Spleen (tissue), 11 donors: Measurements from ENCODE around the gene IFT81. TPM values are rescaled to one million over a fixed set of nuclear protein-coding genes. Genes with fewer than 3 reads are reported as not detected.

Source experiments
- DNase-seq: peaks from one replicate; pipeline ENCODE4 v3.0.0-alpha.2; 2020
- H3K27ac ChIP-seq, 8 donors: fragments of 200-600 bp; sonication (generic) in 7 of 8; 1 replicate in 4 of 8; 2 replicates in 4 of 8; pipeline versions ENCODE4 v1.5.0 to v1.8.0; 2016 to 2021; ENCODE audit warnings: inconsistent platforms in 4 of 8, mild to moderate bottlenecking in 4 of 8, moderate library complexity in 1 of 8
- H3K27me3 ChIP-seq, 7 donors: fragments of 200-600 bp; sonication (generic) in 6 of 7; replicated peaks in 1 of 7; 1 replicate in 4 of 7; 2 replicates in 3 of 7; pipeline versions ENCODE4 v1.5.0 to v1.8.0; 2016 to 2021; ENCODE audit warnings: inconsistent platforms in 3 of 7, mild to moderate bottlenecking in 1 of 7
- H3K36me3 ChIP-seq, 6 donors: fragments of 200-600 bp; sonication (generic) in 5 of 6; 1 replicate in 4 of 6; 2 replicates in 2 of 6; pipeline versions ENCODE4 v1.5.0 to v1.8.0; 2016 to 2021; ENCODE audit warnings: inconsistent platforms in 2 of 6
- H3K4me1 ChIP-seq, 6 donors: fragments of 200-600 bp; sonication (generic) in 5 of 6; 1 replicate in 3 of 6; 2 replicates in 3 of 6; pipeline versions ENCODE4 v1.5.0 to v1.8.0; 2016 to 2021; ENCODE audit warnings: inconsistent platforms in 3 of 6
- H3K4me3 ChIP-seq, 8 donors: fragments of 200-600 bp; sonication (generic) in 7 of 8; 1 replicate in 4 of 8; 2 replicates in 4 of 8; pipeline versions ENCODE4 v1.5.0 to v1.8.0; 2016 to 2021; ENCODE audit warnings: inconsistent platforms in 4 of 8, mild to moderate bottlenecking in 4 of 8, moderate library complexity in 2 of 8
- H3K9me3 ChIP-seq, 8 donors: fragments of 200-600 bp; sonication (generic) in 7 of 8; 1 replicate in 4 of 8; 2 replicates in 4 of 8; pipeline versions ENCODE4 v1.5.0 to v1.8.0; 2016 to 2021; ENCODE audit warnings: inconsistent platforms in 4 of 8
- POLR2A ChIP-seq, 3 donors: fragments of 450-650 bp; IDR thresholded peaks; one replicate each; pipeline ENCODE4 v1.5.1; 2017; ENCODE audit warnings: antibody characterized with exemption in 3 of 3, mild to moderate bottlenecking in 1 of 3
- POLR2AphosphoS5 ChIP-seq, 3 donors: sonication (generic); formaldehyde crosslinking; IDR thresholded peaks; one replicate each; pipeline ENCODE4 v1.5.1; 2017; ENCODE audit warnings: antibody characterized with exemption in 3 of 3
- WGBS, 5 donors: extraction: QIAGEN DNeasy Blood & Tissue Kit in 3 of 5; methylation state at CpG; one replicate each; pipeline versions ENCODE4 v1.1.5 to v1.1.7; 2013 to 2018; 5-methylcytosine and 5-hydroxymethylcytosine counted together
- intact Hi-C: fragments of 100-400 bp; cut with DNase I; formaldehyde crosslinking; loops from one replicate; pipeline ENCODE4 v1.15.0; 2023; ENCODE audit warnings: low total_unique reads
- polyA plus RNA-seq, 3 donors: library from polyadenylated mRNA; stranded (reverse); fragments of 200-250 nt; gene quantifications; one replicate each; pipeline ENCODE4 v1.2.1, GENCODE V29; 2013
- total RNA-seq, 7 donors: library from RNA; depleted of rRNA in 3 of 7; stranded (reverse); fragments of >200 nt in 3 of 7; fragmentation: NEBNext Ultra II Directional in 4 of 7; extraction: Animal tissue kit (Norgen Biotek cat#: 25700) in 4 of 7; gene quantifications; one replicate each; pipeline versions ENCODE4 v1.1.0 to v1.2.1, GENCODE V29; 2016 to 2021
- TF ChIP-seq, protein P1 (sequence below), 11 experiments: fragments of 200-600 bp in 7 of 11; fragments of 450-650 bp in 4 of 11; sonication (generic) in 4 of 11; IDR thresholded peaks in 8 of 11; conservative IDR thresholded peaks in 3 of 11; 1 replicate in 7 of 11; 2 replicates in 4 of 11; pipeline versions ENCODE4 v1.4.0 to v1.8.0; 2016 to 2021; ENCODE audit warnings: antibody characterized with exemption in 11 of 11, inconsistent platforms in 4 of 11, mild to moderate bottlenecking in 1 of 11
- donor health status: healthy with polysubstance abuse.
- donor health status: DM: no; HTN: no; CAD: no; lungs with moderate emphysema.
- donor health status: DM: no; HTN: no; CAD: no.
- donor health status: Bipolar disorder and iron deficiency.
- donor health status: healthy.
- donor health status: DM: no; HTN: no; CAD: no.
- donor health status: DM: yes; HTN: yes; CAD: no.

The IFT81 gene
- total and polyA plus RNA-seq, 10 donors, result 1.8 to 10.1 (median 5.2) TPM

DNA sequence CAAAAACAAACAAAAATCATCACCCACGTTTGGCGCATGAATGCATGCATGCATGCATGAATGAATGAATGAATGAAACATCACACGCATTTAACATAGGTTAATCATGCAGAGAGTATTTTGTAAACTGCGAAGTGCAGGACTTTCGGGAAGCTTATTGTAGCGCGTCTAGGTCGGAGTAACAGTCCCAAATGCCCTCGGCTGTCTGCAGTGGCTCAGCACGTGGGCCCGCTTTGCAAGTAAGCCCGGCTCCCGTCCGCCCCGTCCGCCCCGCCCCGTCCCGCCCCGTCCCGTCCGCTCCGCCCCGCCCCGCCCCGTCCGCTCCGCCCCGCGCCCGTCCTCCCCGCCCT lies 263 bp upstream of the IFT81 start:
- WGBS, 5 donors, result 4 to 16% (median 7%) methylated on average over 9 to 32 of the region's 32 CpGs
- Histone ChIP-seq H3K36me3 (peaks cover 0 to 4% (median 0%) of the 10 kb centered on the region in 6 donors), H3K27ac (peak overlapping the region in 1 of 8 donors; percentile 89), H3K4me1 (peaks cover 3 to 25% (median 20%) of the 10 kb centered on the region in 6 donors), H3K4me3 (peak overlapping the region in 6 of 8 donors; percentile 83 to 96 (median 94)), H3K9me3 (no peaks in the 10 kb centered on the region), H3K27me3 (no peaks in the 10 kb centered on the region)
- intact Hi-C loops, result no loop called here
- no peak for DNase-seq
- TF ChIP-seq POLR2A (IDR thresholded peaks at IDR 0.05) (no peak), POLR2AphosphoS5 (IDR thresholded peaks at IDR 0.05) (no peak)
- TF ChIP-seq, protein P1, sequence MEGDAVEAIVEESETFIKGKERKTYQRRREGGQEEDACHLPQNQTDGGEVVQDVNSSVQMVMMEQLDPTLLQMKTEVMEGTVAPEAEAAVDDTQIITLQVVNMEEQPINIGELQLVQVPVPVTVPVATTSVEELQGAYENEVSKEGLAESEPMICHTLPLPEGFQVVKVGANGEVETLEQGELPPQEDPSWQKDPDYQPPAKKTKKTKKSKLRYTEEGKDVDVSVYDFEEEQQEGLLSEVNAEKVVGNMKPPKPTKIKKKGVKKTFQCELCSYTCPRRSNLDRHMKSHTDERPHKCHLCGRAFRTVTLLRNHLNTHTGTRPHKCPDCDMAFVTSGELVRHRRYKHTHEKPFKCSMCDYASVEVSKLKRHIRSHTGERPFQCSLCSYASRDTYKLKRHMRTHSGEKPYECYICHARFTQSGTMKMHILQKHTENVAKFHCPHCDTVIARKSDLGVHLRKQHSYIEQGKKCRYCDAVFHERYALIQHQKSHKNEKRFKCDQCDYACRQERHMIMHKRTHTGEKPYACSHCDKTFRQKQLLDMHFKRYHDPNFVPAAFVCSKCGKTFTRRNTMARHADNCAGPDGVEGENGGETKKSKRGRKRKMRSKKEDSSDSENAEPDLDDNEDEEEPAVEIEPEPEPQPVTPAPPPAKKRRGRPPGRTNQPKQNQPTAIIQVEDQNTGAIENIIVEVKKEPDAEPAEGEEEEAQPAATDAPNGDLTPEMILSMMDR (IDR thresholded peaks at IDR 0.05 in 8 of 11, conservative IDR thresholded peaks at IDR 0.05 in 3 of 11), result no peak

DNA sequence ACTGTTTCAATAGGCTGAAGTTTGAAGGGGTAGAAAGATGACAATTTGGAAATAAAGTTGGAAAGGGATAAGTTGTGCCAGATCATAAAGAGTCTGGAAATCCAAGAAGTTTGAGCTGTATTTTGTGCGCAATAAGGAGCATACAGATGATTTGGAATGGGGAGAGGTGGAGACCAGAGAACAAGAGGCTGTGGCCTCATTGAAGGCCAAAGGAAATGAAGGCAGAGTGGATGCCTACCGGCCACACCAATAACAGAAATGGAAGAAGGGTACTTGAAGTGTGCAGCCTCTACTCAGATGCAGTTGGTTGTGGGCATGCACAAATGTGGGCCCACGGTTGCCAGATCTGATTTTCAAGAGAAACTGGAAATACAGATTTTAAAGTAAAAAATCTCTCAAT lies 2.4 kb downstream of the IFT81 start:
- H3K36me3 ChIP-seq, result peaks cover 0 to 4% (median 0%) of the 10 kb centered on the region in 6 donors
- H3K4me1 ChIP-seq, result peaks cover 3 to 25% (median 20%) of the 10 kb centered on the region in 6 donors
- 68 to 84% (median 75%) methylated on average over 3 of the region's 3 CpGs for WGBS, 5 donors
- no peak overlapping the region for H3K4me3 ChIP-seq
- H3K27me3 ChIP-seq, result no peaks in the 10 kb centered on the region
- intact Hi-C loops, result no loop called here
- no peak for DNase-seq
- H3K9me3 ChIP-seq, result no peaks in the 10 kb centered on the region
- TF ChIP-seq POLR2AphosphoS5 (IDR thresholded peaks at IDR 0.05) (no peak), POLR2A (IDR thresholded peaks at IDR 0.05) (no peak)
- TF ChIP-seq, protein P1 (IDR thresholded peaks at IDR 0.05 in 8 of 11, conservative IDR thresholded peaks at IDR 0.05 in 3 of 11), result no peak
- no peak overlapping the region for H3K27ac ChIP-seq

DNA sequence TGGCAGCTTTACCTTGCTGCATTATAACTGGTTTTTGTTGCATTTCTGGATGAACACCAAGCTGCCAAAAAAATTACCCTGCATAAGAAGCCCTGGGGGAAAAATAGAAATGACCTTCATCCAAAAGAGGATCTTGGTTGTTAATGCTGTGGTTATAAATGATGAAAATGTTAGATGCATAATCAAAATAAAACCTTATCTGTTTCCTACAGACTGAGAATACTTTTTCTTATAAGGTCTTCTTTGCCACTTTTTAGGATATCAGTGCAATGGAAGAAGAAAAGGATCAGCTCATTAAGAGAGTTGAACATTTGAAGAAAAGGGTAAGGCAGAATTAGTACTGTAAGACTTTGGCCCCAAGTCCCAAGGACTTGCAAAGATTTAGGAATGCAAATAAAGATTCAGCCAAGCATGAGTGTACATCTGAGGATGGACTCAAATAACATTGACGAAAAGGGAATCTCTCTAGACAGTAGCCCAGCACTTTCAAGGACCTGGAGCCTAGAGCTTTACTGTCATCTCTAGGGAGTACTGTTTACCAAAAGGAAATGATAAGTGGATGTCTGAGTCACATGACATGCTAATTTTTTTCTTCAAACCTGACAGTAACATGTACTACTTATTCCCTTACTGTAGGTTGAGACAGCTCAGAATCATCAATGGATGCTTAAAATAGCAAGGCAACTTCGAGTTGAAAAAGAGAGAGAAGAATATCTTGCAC lies 10.7 kb downstream of the IFT81 start:
- Histone ChIP-seq H3K4me3 (no peak overlapping the region), H3K27ac (peak overlapping the region in 1 of 8 donors; percentile 5), H3K36me3 (peaks cover 0 to 31% (median 2%) of the 10 kb centered on the region in 6 donors), H3K9me3 (no peaks in the 10 kb centered on the region), H3K4me1 (peaks cover 0 to 9% (median 0%) of the 10 kb centered on the region in 6 donors), H3K27me3 (no peaks in the 10 kb centered on the region)
- intact Hi-C loops, result no loop called here
- 30 to 41% (median 38%) methylated on average over 2 of the region's 2 CpGs for WGBS, 5 donors
- TF ChIP-seq POLR2A (IDR thresholded peaks at IDR 0.05) (no peak), POLR2AphosphoS5 (IDR thresholded peaks at IDR 0.05) (no peak)
- TF ChIP-seq, protein P1 (IDR thresholded peaks at IDR 0.05 in 8 of 11, conservative IDR thresholded peaks at IDR 0.05 in 3 of 11), result no peak
- DNase-seq, result no peak

DNA sequence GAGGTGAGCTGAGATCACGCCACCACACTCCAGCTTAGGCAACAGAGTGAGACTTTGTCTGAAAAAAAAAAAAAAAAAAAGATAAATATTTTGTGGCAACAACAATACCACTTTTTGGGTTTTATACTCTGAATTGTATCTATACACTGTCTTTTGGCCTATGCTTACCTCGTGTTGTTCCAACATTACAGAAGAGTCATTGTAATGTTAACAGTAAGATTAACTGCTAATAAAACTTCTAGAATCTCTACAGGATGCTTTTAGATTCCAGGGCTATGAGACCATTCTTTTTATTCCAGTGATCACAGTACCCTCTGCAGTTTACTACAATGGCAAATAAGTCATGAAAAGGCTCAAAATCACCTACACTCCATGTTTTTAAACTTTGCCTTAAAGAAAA lies 11.6 kb downstream of the IFT81 start:
- no peak for DNase-seq
- TF ChIP-seq POLR2A (IDR thresholded peaks at IDR 0.05) (no peak), POLR2AphosphoS5 (IDR thresholded peaks at IDR 0.05) (no peak)
- TF ChIP-seq, protein P1 (IDR thresholded peaks at IDR 0.05 in 8 of 11, conservative IDR thresholded peaks at IDR 0.05 in 3 of 11), result peak in 1 of 11 experiments; percentile 7
- Histone ChIP-seq H3K9me3 (no peaks in the 10 kb centered on the region), H3K27me3 (no peaks in the 10 kb centered on the region), H3K4me1 (peaks cover 0 to 9% (median 0%) of the 10 kb centered on the region in 6 donors), H3K27ac (no peak overlapping the region), H3K4me3 (no peak overlapping the region), H3K36me3 (peaks cover 0 to 31% (median 2%) of the 10 kb centered on the region in 6 donors)
- WGBS, 5 donors, result 83 to 94% (median 90%) methylated on average over 2 of the region's 2 CpGs
- intact Hi-C loops, result no loop called here
